Right atrium auricular region (tissue), 2 donors: ENCODE measurements around the gene HERC3. TPM values are rescaled to one million over a fixed set of nuclear protein-coding genes. Genes with fewer than 3 reads are reported as not detected.

Source experiments
- DNase-seq: peaks from one replicate; pipeline ENCODE4 v3.0.0-alpha.2; 2019; ENCODE audit warnings: low spot score
- H3K27ac ChIP-seq, 2 donors: fragments of 200-600 bp; sonication (generic); 1 replicate in 1 of 2; 2 replicates in 1 of 2; pipeline ENCODE4 v1.5.1; 2016 to 2019
- H3K27me3 ChIP-seq, 2 donors: fragments of 200-600 bp; sonication (generic); one replicate each; pipeline versions ENCODE4 v1.5.1 to v1.6.0; 2017 to 2019
- H3K36me3 ChIP-seq: fragments of 200-600 bp; sonication (generic); one replicate; pipeline ENCODE4 v1.5.1; 2016
- H3K4me1 ChIP-seq, 2 donors: fragments of 200-600 bp; sonication (generic); one replicate each; pipeline versions ENCODE4 v1.5.1 to v1.6.0; 2017 to 2019
- H3K4me3 ChIP-seq, 2 donors: fragments of 200-600 bp; sonication (generic); 1 replicate in 1 of 2; 2 replicates in 1 of 2; pipeline ENCODE4 v1.5.1; 2017 to 2019; ENCODE audit warnings: mild to moderate bottlenecking in 1 of 2, moderate library complexity in 1 of 2
- H3K9me3 ChIP-seq, 2 donors: fragments of 200-600 bp; sonication (generic); one replicate each; pipeline ENCODE4 v1.5.1; 2019
- total RNA-seq, 2 donors: library from RNA; depleted of rRNA; stranded (reverse); fragments of >200 nt; gene quantifications; one replicate each; pipeline ENCODE4 v1.1.0, GENCODE V29; 2016
- TF ChIP-seq, protein P1 (sequence below), 2 donors: fragments of 200-600 bp; sonication (generic); IDR thresholded peaks; one replicate each; pipeline ENCODE4 v1.5.1; 2019; ENCODE audit warnings: antibody characterized with exemption in 2 of 2

The HERC3 gene
- total RNA-seq, 2 donors from 2014 or later = 27.4 to 36.2 TPM

DNA sequence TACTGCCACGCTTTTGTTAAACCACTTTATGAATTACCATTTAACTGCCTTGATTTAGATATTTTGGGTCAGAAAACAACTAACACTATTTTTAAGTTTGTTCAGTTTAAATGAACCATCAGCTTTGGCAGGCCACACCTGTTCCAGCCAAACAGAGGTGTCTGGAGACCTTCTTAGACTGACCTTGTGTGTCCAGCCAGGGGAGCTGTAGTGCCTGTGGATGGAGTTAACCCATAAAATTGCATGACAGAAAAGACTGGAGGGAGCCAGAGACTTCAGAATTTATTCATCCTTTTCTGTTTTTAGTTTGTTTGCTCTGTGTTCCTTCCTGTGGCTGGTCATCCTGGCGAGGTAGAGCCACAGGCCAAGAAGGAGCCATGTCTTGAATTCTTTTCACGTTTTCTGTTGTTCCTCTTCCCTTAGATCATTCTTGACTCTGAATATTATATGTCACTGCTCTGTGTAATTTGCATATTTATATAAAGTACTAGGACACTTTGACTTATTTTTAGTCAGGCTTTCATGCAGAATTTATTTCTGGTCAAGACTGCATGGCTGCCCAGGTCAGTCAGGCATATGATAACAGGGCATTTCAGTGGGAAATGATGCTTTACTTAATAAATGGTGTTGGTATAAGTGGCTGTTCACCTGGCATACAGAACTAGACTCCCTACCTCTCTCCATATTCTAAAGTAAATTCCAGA, 26.7 kb downstream of the HERC3 start:
- Histone ChIP-seq H3K27ac (peak overlapping the region in 1 of 2 donors; percentile 61), H3K27me3 (no peaks in the 10 kb centered on the region), H3K9me3 (no peaks in the 10 kb centered on the region), H3K4me3 (no peak overlapping the region), H3K36me3 (no peaks in the 10 kb centered on the region), H3K4me1 (peaks cover 3 to 50% of the 10 kb centered on the region in 2 donors)
- TF ChIP-seq, protein P1, sequence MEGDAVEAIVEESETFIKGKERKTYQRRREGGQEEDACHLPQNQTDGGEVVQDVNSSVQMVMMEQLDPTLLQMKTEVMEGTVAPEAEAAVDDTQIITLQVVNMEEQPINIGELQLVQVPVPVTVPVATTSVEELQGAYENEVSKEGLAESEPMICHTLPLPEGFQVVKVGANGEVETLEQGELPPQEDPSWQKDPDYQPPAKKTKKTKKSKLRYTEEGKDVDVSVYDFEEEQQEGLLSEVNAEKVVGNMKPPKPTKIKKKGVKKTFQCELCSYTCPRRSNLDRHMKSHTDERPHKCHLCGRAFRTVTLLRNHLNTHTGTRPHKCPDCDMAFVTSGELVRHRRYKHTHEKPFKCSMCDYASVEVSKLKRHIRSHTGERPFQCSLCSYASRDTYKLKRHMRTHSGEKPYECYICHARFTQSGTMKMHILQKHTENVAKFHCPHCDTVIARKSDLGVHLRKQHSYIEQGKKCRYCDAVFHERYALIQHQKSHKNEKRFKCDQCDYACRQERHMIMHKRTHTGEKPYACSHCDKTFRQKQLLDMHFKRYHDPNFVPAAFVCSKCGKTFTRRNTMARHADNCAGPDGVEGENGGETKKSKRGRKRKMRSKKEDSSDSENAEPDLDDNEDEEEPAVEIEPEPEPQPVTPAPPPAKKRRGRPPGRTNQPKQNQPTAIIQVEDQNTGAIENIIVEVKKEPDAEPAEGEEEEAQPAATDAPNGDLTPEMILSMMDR (IDR thresholded peaks at IDR 0.05) = no peak
- DNase-seq = no peak

DNA sequence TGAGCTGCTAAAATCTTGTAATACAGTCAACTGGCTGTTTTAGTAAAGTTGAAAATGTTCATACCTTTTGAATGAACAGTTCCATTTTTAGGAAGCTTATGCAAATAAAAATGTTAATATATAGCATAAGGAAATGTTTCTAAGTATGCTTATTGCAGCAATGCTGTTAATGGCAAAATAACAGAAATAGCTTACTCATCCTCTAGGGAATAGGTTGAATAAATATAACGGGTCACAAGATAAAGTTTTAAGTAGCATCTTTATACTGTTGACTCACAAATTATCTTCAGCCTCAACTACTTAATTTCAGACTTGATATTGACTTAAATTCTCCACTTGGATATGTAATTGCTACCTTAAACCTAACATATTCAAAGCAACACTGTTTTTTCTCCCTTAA, 27.7 kb downstream of the HERC3 start:
- Histone ChIP-seq H3K27me3 (no peaks in the 10 kb centered on the region), H3K27ac (peak overlapping the region in 1 of 2 donors; percentile 61), H3K36me3 (no peaks in the 10 kb centered on the region), H3K4me3 (no peak overlapping the region), H3K9me3 (no peaks in the 10 kb centered on the region), H3K4me1 (peaks cover 3 to 42% of the 10 kb centered on the region in 2 donors)
- no peak for DNase-seq
- TF ChIP-seq, protein P1 (IDR thresholded peaks at IDR 0.05) = no peak

DNA sequence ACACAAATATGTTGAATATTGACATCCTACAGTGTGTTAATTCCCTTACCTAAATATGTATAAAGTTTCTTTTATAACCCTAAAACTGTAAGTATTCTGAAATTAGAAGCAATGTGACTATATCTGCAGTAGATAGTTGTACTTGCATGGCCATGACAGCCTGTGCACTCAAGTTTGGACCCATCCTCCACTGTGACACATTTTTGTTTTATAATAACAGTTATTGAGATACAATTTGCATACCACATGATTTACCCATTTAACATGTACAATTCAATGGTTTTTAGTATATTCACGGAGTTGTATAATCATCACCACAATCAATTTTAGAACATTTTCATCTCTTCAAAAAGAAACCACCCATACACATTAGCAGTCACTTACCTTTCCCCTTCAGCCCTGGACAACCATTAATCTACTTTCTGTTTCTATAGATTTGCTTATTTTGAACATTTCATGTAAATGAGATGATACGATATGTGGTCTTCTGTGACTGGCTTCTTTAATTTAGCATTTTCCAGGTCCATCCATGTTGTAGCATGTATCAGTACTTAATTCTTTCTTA, 29.6 kb downstream of the HERC3 start:
- no peaks in the 10 kb centered on the region for H3K27me3 ChIP-seq
- peaks cover 3 to 39% of the 10 kb centered on the region in 2 donors for H3K4me1 ChIP-seq
- H3K27ac ChIP-seq = peak overlapping the region in 1 of 2 donors; percentile 33
- TF ChIP-seq, protein P1 (IDR thresholded peaks at IDR 0.05) = no peak
- DNase-seq = no peak
- no peaks in the 10 kb centered on the region for H3K36me3 ChIP-seq
- no peaks in the 10 kb centered on the region for H3K9me3 ChIP-seq
- H3K4me3 ChIP-seq = no peak overlapping the region

DNA sequence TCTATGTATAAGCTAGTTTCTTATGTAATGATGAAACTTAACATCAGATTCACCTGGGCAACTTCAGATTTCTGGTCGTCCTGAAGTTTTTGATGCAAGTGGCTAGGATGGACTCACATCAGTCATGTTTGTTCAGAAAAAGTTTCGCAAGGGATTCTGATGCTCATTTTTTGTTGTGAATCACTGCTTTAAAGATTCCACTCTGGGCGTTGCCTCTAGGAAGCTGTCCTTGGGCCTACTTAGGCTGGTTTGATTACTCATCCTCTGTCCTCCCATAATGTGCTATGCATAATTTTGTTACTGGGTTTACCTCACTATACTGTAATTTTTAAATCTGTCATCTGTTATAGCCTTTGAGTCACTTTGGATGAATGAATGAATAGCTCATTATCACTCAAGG, 30.8 kb downstream of the HERC3 start:
- TF ChIP-seq, protein P1 (IDR thresholded peaks at IDR 0.05) = no peak
- DNase-seq = no peak

DNA sequence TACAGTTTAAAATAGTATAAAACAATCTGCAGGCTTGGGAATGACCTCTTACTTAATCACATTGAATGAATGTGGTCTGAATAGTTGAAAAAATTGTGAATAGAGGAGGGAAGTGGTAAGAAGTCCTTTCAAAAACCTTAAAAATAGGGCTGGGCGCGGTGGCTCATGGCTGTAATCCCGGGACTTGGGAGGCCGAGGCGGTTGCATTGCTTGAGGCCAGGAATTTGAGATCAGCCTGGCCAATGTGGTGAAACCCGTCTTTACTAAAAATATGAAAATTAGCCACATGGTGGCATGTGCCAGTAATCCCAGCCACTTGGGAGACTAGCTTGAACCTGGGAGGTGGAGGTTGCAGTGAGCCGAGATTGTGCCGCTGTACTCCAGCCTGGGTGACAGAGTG, 36.5 kb downstream of the HERC3 start:
- TF ChIP-seq, protein P1 (IDR thresholded peaks at IDR 0.05) = no peak
- Histone ChIP-seq H3K36me3 (no peaks in the 10 kb centered on the region), H3K4me3 (no peak overlapping the region), H3K4me1 (peaks cover 0 to 14% of the 10 kb centered on the region in 2 donors), H3K27ac (no peak overlapping the region), H3K9me3 (no peaks in the 10 kb centered on the region), H3K27me3 (no peaks in the 10 kb centered on the region)
- DNase-seq = no peak

More for the DNA sequence above, 30.8 kb downstream of the HERC3 start:
- H3K27me3 ChIP-seq = no peaks in the 10 kb centered on the region
- H3K36me3 ChIP-seq = no peaks in the 10 kb centered on the region
- no peak overlapping the region for H3K4me3 ChIP-seq
- peaks cover 3 to 28% of the 10 kb centered on the region in 2 donors for H3K4me1 ChIP-seq
- no peak overlapping the region for H3K27ac ChIP-seq
- no peaks in the 10 kb centered on the region for H3K9me3 ChIP-seq
